Type B pancreatic cell (in vitro differentiated cells): Measurements from ENCODE around the gene ZNF792. TPM values are rescaled to one million over a fixed set of nuclear protein-coding genes. Genes with fewer than 3 reads are reported as not detected.

ENCODE experiments used
- DNase-seq: peaks from one replicate; pipeline ENCODE4 v3.0.0; 2021; ENCODE audit warnings: mixed read lengths; ENCODE audit not compliant: unreplicated experiment; ENCODE audit errors: extremely low spot score
- H3K27ac Mint-ChIP-seq: 2 replicates; pipeline ENCODE4 v1.8.0; 2021; ENCODE audit warnings: mild to moderate bottlenecking, mixed read lengths
- H3K27me3 Mint-ChIP-seq: 2 replicates; pipeline ENCODE4 v1.8.0; 2021; ENCODE audit warnings: mixed read lengths
- H3K36me3 Mint-ChIP-seq: 2 replicates; pipeline ENCODE4 v1.8.0; 2021; ENCODE audit warnings: mixed read lengths
- H3K4me1 Mint-ChIP-seq: one replicate; pipeline ENCODE4 v1.8.0; 2021; ENCODE audit warnings: mixed read lengths; ENCODE audit not compliant: unreplicated experiment
- H3K4me3 Mint-ChIP-seq: 2 replicates; pipeline ENCODE4 v1.8.0; 2021; ENCODE audit warnings: mild to moderate bottlenecking, mixed read lengths
- H3K9me3 Mint-ChIP-seq: 2 replicates; pipeline ENCODE4 v1.8.0; 2021; ENCODE audit warnings: mixed read lengths
- CTCF ChIP-seq: fragments of 200-600 bp; sonication (generic); conservative IDR thresholded peaks from 2 replicates; pipeline ENCODE4 v1.5.0; 2021; ENCODE audit warnings: antibody characterized with exemption, mild to moderate bottlenecking
- total RNA-seq: library from RNA; stranded (reverse); gene quantifications from 2 replicates; pipeline ENCODE4 v1.2.1, GENCODE V29; 2021; ENCODE audit warnings: low replicate concordance

Gene ZNF792
- total RNA-seq, 1 donor from 2014 or later: 6.5 TPM

GRCh38 chr19:34982275-34982674 is 18.2 kb upstream of the ZNF792 start:
- H3K9me3 Mint-ChIP-seq: peaks cover 8% of the 10 kb centered on the region
- peaks cover 12% of the 10 kb centered on the region for H3K27me3 Mint-ChIP-seq

DNA sequence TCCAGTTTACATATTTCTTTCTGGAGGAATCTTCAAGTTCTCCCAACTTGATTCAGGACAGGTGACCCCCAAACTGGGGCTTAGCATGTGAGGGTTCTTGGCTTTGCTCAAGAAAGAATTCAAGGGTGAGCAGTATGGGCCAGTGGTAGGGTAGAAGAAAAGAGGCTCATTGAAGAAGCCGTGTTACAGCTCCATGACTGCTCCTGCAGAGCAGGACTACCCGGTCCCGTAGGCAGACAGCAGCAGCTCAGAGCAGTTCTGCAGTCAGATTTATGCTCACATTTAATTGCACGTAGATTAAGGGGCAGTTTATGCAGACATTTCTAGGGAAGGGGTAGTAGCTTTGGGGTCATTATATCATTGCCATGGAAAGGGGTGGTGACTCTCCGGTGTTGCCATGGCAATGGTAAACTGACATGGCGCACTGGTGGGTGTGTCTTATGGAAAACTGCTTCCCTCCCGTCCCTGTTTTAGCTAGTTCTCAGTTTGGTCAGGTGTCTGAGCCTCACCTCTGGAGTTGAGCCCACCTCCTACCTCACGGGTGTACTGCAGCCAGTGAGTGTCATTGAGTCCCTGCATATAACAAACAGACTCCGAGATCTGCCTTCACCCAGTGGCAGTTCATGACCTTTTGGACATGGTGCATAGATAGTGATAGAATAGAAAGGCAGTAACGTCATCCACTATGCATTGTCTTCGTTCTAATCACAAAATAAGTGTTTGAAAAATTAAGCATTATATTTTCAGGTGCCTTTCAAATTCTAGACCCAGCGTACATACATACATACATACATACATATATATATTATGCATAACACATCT is 16.0 kb upstream of the ZNF792 start:
- H3K27me3 Mint-ChIP-seq: peaks cover 12% of the 10 kb centered on the region
- H3K27ac Mint-ChIP-seq: no peak overlapping the region
- H3K4me3 Mint-ChIP-seq: no peak overlapping the region
- H3K36me3 Mint-ChIP-seq: no peaks in the 10 kb centered on the region
- peaks cover under 1% of the 10 kb centered on the region for H3K4me1 Mint-ChIP-seq
- no peak for DNase-seq
- peaks cover 4% of the 10 kb centered on the region for H3K9me3 Mint-ChIP-seq
- TF ChIP-seq CTCF: no peak

More at GRCh38 chr19:34982275-34982674, 18.2 kb upstream of the ZNF792 start:
- Mint-ChIP-seq H3K36me3 (no peaks in the 10 kb centered on the region), H3K4me1 (peaks cover 5% of the 10 kb centered on the region), H3K27ac (no peak overlapping the region), H3K4me3 (no peak overlapping the region)
- DNase-seq: no peak
- TF ChIP-seq CTCF: no peak

DNA sequence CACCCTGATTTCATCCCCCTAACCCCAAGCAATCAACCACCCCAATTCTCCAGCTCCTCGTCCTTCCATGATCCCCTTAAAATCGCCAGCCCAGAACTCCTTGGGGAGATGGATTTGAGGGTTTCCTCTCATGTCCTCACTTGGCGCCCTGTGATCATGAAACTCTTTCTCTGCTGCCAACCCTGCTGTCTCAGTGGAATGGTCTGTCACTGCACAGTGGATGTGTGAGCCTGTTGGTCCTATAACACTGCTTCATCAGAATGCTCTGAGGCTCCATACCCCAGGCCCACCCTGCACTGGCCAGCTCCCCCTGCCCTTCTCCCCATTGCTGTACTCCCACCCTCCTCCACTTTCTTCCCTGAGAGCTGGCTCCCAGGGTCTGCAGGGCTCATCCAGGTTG is 12.6 kb upstream of the ZNF792 start:
- TF ChIP-seq CTCF: no peak
- Mint-ChIP-seq H3K27ac (no peak overlapping the region), H3K4me3 (no peak overlapping the region), H3K4me1 (peaks cover 6% of the 10 kb centered on the region), H3K27me3 (peaks cover 10% of the 10 kb centered on the region), H3K36me3 (no peaks in the 10 kb centered on the region), H3K9me3 (no peaks in the 10 kb centered on the region)
- DNase-seq: no peak

- H3K9me3 Mint-ChIP-seq: no peaks in the 10 kb centered on the region
Measured at GRCh38 chr19:34975056-34975455, 11.0 kb upstream of the ZNF792 start.

GRCh38 chr19:34974646-34975045 is 10.6 kb upstream of the ZNF792 start:
- H3K27me3 Mint-ChIP-seq: peaks cover 10% of the 10 kb centered on the region
- H3K36me3 Mint-ChIP-seq: no peaks in the 10 kb centered on the region
- DNase-seq: no peak
- no peaks in the 10 kb centered on the region for H3K9me3 Mint-ChIP-seq
- no peak overlapping the region for H3K4me3 Mint-ChIP-seq
- no peak for TF ChIP-seq CTCF
- H3K27ac Mint-ChIP-seq: no peak overlapping the region
- peaks cover 6% of the 10 kb centered on the region for H3K4me1 Mint-ChIP-seq

More at GRCh38 chr19:34975056-34975455, 11.0 kb upstream of the ZNF792 start:
- no peaks in the 10 kb centered on the region for H3K36me3 Mint-ChIP-seq
- H3K4me1 Mint-ChIP-seq: peaks cover 6% of the 10 kb centered on the region
- H3K27ac Mint-ChIP-seq: no peak overlapping the region
- H3K4me3 Mint-ChIP-seq: no peak overlapping the region
- TF ChIP-seq CTCF: no peak
- peaks cover 10% of the 10 kb centered on the region for H3K27me3 Mint-ChIP-seq
- DNase-seq: no peak
